ENCODE data around the gene MIXL1. TPM values are rescaled to one million over a fixed set of nuclear protein-coding genes. Genes with fewer than 3 reads are reported as not detected.

Gene MIXL1
- polyA plus RNA-seq (2013, experiment 1 of 2) = 0.13 TPM
- polyA plus RNA-seq (2013, experiment 2 of 2) = 0.17 TPM

DNA sequence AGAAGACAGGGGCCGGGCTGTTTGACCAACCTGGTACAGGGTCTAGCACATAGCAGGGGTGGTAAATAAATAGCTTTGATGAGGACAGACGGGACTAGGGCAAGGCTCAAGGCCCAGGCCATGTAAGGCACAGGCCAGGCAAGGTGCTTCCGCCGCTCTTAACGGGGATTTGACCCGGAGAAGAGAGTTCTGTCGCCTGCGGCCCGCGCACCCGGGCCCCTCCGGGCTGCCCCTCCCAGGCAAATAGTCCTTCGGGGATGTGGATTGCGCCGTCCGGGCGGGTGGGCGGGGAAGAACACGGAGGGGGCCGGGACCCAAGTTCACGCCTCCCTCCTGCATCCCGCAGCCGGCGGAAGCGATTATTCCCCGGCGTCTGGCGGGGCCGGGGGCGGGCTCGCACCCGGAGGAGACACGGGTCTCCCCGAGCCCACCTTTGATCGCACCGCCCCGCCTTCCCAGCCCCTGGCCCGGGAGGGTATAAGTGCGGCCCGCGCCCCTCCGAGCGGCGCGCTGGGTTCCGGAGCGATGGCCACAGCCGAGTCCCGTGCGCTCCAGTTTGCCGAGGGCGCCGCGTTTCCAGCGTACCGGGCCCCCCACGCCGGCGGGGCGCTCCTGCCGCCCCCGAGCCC lies at the start of gene MIXL1:
Gene MIXL1, plus strand, starts transcription at position 508 of the 629 bp plus-strand sequence. Its CDS starts 18 bp downstream, at position 526.
- no peak within 1 kb of the TSS for H2BK12ac ChIP-seq (ENCODE audit: low read length)
- H2BK5ac ChIP-seq (ENCODE audit: low read length) = no peak within 1 kb of the TSS
- no peak within 1 kb of the TSS for H2AK5ac ChIP-seq (ENCODE audit: low read depth, low read length)
- no peaks in the 10 kb centered on the region for H3K9me3 ChIP-seq (replicated peaks in 1 of 2; ENCODE audit: control insufficient read depth in 2 of 2, insufficient read depth in 1 of 2, low read depth in 1 of 2, low read length in 2 of 2)
- WGBS, 2 donors (ENCODE audit: extremely low coverage in 2 of 2, insufficient read length in 2 of 2, insufficient replicate concordance in 1 of 2) = no CpG with 5 or more reads among the region's 62 CpGs
- peak within 1 kb of the TSS; percentile 94 for H3K18ac ChIP-seq (ENCODE audit: low read length)
- H3K23ac ChIP-seq (ENCODE audit: low read depth, low read length, poor library complexity) = peak within 1 kb of the TSS; percentile 100
- no peak for DNase-seq (ENCODE audit: low spot score)
- H3K27me3 ChIP-seq (ENCODE audit: control insufficient read depth in 3 of 3, insufficient read depth in 3 of 3, low read depth in 1 of 3, low read length in 3 of 3) = peaks cover 0 to 38% (median 21%) of the 10 kb centered on the region in 3 experiments
- H3K79me1 ChIP-seq (ENCODE audit: low read depth, low read length) = no peaks in the 10 kb centered on the region
- H4K8ac ChIP-seq (ENCODE audit: low read depth, low read length) = peak within 1 kb of the TSS; percentile 48
- H3K27ac ChIP-seq (replicated peaks; ENCODE audit: low read length) = no peak within 1 kb of the TSS
- peak within 1 kb of the TSS; percentile 100 for H2AFZ ChIP-seq (ENCODE audit: low read length)
- H3K4me3 ChIP-seq (ENCODE audit: low read length in 2 of 2) = peak within 1 kb of the TSS; percentile 59 to 93
- H3K4me2 ChIP-seq (ENCODE audit: insufficient read depth, low read length, poor library complexity, severe bottlenecking) = peak within 1 kb of the TSS; percentile 93
- peaks cover 0 to 2% of the 10 kb centered on the region in 2 donors for H3K4me1 ChIP-seq (ENCODE audit: control insufficient read depth in 2 of 2, insufficient read depth in 1 of 2, low read depth in 1 of 2, low read length in 2 of 2)
- H3K36me3 ChIP-seq (replicated peaks in 1 of 2; ENCODE audit: control insufficient read depth in 2 of 2, insufficient read depth in 2 of 2, low read length in 2 of 2) = no peaks in the 10 kb centered on the region
- H3K14ac ChIP-seq (ENCODE audit: low read length) = peak within 1 kb of the TSS; percentile 82
- H2BK15ac ChIP-seq (ENCODE audit: low read length) = peak within 1 kb of the TSS; percentile 58
- H4K91ac ChIP-seq (ENCODE audit: low read depth, low read length, poor library complexity) = no peak within 1 kb of the TSS
- no peak within 1 kb of the TSS for H3K4ac ChIP-seq (ENCODE audit: low read length)
- H2BK120ac ChIP-seq (ENCODE audit: low read depth, low read length) = peak within 1 kb of the TSS; percentile 81
- H3K9ac ChIP-seq (ENCODE audit: low read depth, low read length, poor library complexity) = peak within 1 kb of the TSS; percentile 86

DNA sequence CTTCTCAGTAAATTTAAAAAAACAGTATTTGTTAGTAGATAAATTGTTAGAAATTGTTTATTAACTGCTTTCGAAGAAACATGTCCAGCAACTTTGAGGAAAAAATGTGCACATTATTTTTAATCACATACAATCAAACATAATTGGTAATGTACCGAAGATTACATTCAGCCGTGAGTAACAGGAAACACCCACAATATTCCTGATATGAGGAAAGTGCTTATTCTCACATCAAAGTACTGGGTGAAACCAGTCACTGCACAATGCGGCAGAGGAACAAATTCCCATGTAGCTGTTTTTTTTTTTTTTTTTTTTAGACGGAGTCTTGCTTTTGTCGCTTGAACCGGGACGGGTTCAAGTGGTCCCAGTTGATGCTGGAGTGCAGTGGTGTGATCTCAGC lies 46.6 kb upstream of the MIXL1 start:
- Histone ChIP-seq H2BK15ac (ENCODE audit: low read length) (no peak overlapping the region), H2AFZ (ENCODE audit: low read length) (no peak overlapping the region), H2BK120ac (ENCODE audit: low read depth, low read length) (no peak overlapping the region), H3K9ac (ENCODE audit: low read depth, low read length, poor library complexity) (no peak overlapping the region), H3K4me2 (ENCODE audit: insufficient read depth, low read length, poor library complexity, severe bottlenecking) (no peak overlapping the region), H4K8ac (ENCODE audit: low read depth, low read length) (no peak overlapping the region), H3K36me3 (replicated peaks in 1 of 2; ENCODE audit: control insufficient read depth in 2 of 2, insufficient read depth in 2 of 2, low read length in 2 of 2) (peaks cover 2 to 31% of the 10 kb centered on the region in 2 donors), H2BK5ac (ENCODE audit: low read length) (no peak overlapping the region), H3K23ac (ENCODE audit: low read depth, low read length, poor library complexity) (no peak overlapping the region), H3K79me1 (ENCODE audit: low read depth, low read length) (peaks cover 1% of the 10 kb centered on the region), H3K27me3 (ENCODE audit: control insufficient read depth in 3 of 3, insufficient read depth in 3 of 3, low read depth in 1 of 3, low read length in 3 of 3) (no peaks in the 10 kb centered on the region), H3K18ac (ENCODE audit: low read length) (no peak overlapping the region), H3K4ac (ENCODE audit: low read length) (no peak overlapping the region), H4K91ac (ENCODE audit: low read depth, low read length, poor library complexity) (no peak overlapping the region), H2BK12ac (ENCODE audit: low read length) (no peak overlapping the region), H3K14ac (ENCODE audit: low read length) (no peak overlapping the region), H3K27ac (replicated peaks; ENCODE audit: low read length) (no peak overlapping the region), H3K9me3 (replicated peaks in 1 of 2; ENCODE audit: control insufficient read depth in 2 of 2, insufficient read depth in 1 of 2, low read depth in 1 of 2, low read length in 2 of 2) (peaks cover 0 to 1% of the 10 kb centered on the region in 2 donors), H2AK5ac (ENCODE audit: low read depth, low read length) (no peak overlapping the region), H3K4me3 (ENCODE audit: low read length in 2 of 2) (no peak overlapping the region), H3K4me1 (ENCODE audit: control insufficient read depth in 2 of 2, insufficient read depth in 1 of 2, low read depth in 1 of 2, low read length in 2 of 2) (peaks cover 0 to 3% of the 10 kb centered on the region in 2 donors)
- no peak for DNase-seq (ENCODE audit: low spot score)
- no CpG with 5 or more reads among the region's 8 CpGs for WGBS, 2 donors (ENCODE audit: extremely low coverage in 2 of 2, insufficient read length in 2 of 2, insufficient replicate concordance in 1 of 2)

DNA sequence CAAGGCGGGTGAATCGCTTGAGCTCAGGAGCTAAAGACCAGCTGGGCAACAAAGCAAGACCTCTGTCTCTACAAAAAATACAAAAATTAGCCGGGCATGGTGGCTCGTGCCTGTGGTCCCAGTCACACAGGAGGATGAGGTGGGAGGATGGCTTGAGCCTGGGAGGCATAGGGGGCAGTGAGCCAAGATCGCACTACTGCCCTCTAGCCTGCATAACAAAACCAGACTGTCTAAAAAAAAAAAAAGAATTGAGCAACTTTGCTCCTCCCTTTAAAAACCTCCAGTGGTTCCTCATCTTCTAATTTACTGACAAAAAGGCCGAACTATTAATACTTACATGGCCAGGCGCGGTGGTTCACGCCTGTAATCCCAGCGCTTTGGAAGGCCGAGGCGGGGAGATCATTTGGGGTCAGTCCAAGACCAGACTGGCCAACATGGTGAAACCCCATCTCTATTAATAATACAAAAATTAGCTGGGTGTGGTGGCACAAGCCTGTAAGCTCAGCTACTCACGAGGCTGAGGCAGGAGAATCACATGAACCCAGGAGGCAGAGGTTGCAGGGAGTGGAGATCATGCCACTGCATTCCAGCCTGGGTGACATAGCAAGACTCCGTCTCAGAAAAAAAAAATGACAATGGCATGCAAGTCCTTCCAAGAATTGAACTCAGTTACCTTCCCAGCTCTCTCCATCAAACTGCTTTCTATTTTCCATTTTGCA lies 41.3 kb upstream of the MIXL1 start:
- no peak for DNase-seq (ENCODE audit: low spot score)
- Histone ChIP-seq H3K4me1 (ENCODE audit: control insufficient read depth in 2 of 2, insufficient read depth in 1 of 2, low read depth in 1 of 2, low read length in 2 of 2) (peaks cover 4 to 9% of the 10 kb centered on the region in 2 donors), H3K9ac (ENCODE audit: low read depth, low read length, poor library complexity) (no peak overlapping the region), H3K27ac (replicated peaks; ENCODE audit: low read length) (no peak overlapping the region), H4K91ac (ENCODE audit: low read depth, low read length, poor library complexity) (no peak overlapping the region), H2BK5ac (ENCODE audit: low read length) (no peak overlapping the region), H2BK15ac (ENCODE audit: low read length) (no peak overlapping the region), H3K4me2 (ENCODE audit: insufficient read depth, low read length, poor library complexity, severe bottlenecking) (no peak overlapping the region), H3K9me3 (replicated peaks in 1 of 2; ENCODE audit: control insufficient read depth in 2 of 2, insufficient read depth in 1 of 2, low read depth in 1 of 2, low read length in 2 of 2) (no peaks in the 10 kb centered on the region), H2BK12ac (ENCODE audit: low read length) (no peak overlapping the region), H3K79me1 (ENCODE audit: low read depth, low read length) (peaks cover 11% of the 10 kb centered on the region), H3K36me3 (replicated peaks in 1 of 2; ENCODE audit: control insufficient read depth in 2 of 2, insufficient read depth in 2 of 2, low read length in 2 of 2) (peaks cover 0 to 40% of the 10 kb centered on the region in 2 donors), H3K4me3 (ENCODE audit: low read length in 2 of 2) (no peak overlapping the region), H2BK120ac (ENCODE audit: low read depth, low read length) (no peak overlapping the region), H3K4ac (ENCODE audit: low read length) (no peak overlapping the region), H3K14ac (ENCODE audit: low read length) (no peak overlapping the region), H3K27me3 (ENCODE audit: control insufficient read depth in 3 of 3, insufficient read depth in 3 of 3, low read depth in 1 of 3, low read length in 3 of 3) (no peaks in the 10 kb centered on the region), H3K18ac (ENCODE audit: low read length) (no peak overlapping the region), H4K8ac (ENCODE audit: low read depth, low read length) (no peak overlapping the region), H2AFZ (ENCODE audit: low read length) (no peak overlapping the region), H2AK5ac (ENCODE audit: low read depth, low read length) (no peak overlapping the region), H3K23ac (ENCODE audit: low read depth, low read length, poor library complexity) (peak overlapping the region; percentile 65)
- no CpG with 5 or more reads among the region's 14 CpGs for WGBS, 2 donors (ENCODE audit: extremely low coverage in 2 of 2, insufficient read length in 2 of 2, insufficient replicate concordance in 1 of 2)

Measured in neuronal stem cell (in vitro differentiated cells).